HS-27A (cell line): Measurements from ENCODE around the gene ADPRM.
"Not testable (repeated sequence)": the region's sequence is repeated elsewhere in the genome, so short reads cannot be mapped to it uniquely, and the experiment has no call there.

Experiments
- DNase-seq: peaks from one replicate; pipeline ENCODE4 v3.0.0-alpha.2; 2012; ENCODE audit warnings: low read depth, missing footprints

Gene ADPRM

GRCh38 chr17:10699856-10700255, 2.5 kb downstream of the ADPRM start:
- no peak for DNase-seq

GRCh38 chr17:10702574-10702973, 5.2 kb downstream of the ADPRM start:
- DNase-seq = no peak

- no peak for DNase-seq
Measured at GRCh38 chr17:10705727-10706126, 8.3 kb downstream of the ADPRM start.

- DNase-seq = no peak
Measured at GRCh38 chr17:10713318-10713717, 15.9 kb downstream of the ADPRM start.

- no peak for DNase-seq
Measured at GRCh38 chr17:10716218-10716617, 18.8 kb downstream of the ADPRM start.

GRCh38 chr17:10718547-10718946, 21.2 kb downstream of the ADPRM start:
- no peak for DNase-seq

GRCh38 chr17:10724546-10725195, 27.3 kb downstream of the ADPRM start:
- DNase-seq = no peak

- DNase-seq = no peak
Measured at GRCh38 chr17:10725262-10725661, 27.9 kb downstream of the ADPRM start.

- DNase-seq = no peak
Measured at GRCh38 chr17:10726196-10726595, 28.8 kb downstream of the ADPRM start.

GRCh38 chr17:10727192-10727591, 29.8 kb downstream of the ADPRM start:
- no peak for DNase-seq

- DNase-seq = no peak
Measured at GRCh38 chr17:10728331-10728892, 31.0 kb downstream of the ADPRM start.

GRCh38 chr17:10729334-10730193, 32.2 kb downstream of the ADPRM start, which contains the start of gene TMEM220:
Gene TMEM220 (minus strand): TSS chr17:10730023. CDS start chr17:10729851, 172 bp downstream.
- DNase-seq = no peak

- DNase-seq = not testable (repeated sequence)
Measured at GRCh38 chr17:10730247-10730646, 32.9 kb downstream of the ADPRM start.

- no peak for DNase-seq
Measured at GRCh38 chr17:10731408-10731879, 34.0 kb downstream of the ADPRM start.

GRCh38 chr17:10732121-10732520, 34.7 kb downstream of the ADPRM start:
- DNase-seq = not testable (repeated sequence)

GRCh38 chr17:10733666-10734065, 36.3 kb downstream of the ADPRM start:
- DNase-seq = no peak

- DNase-seq = no peak
Measured at GRCh38 chr17:10735251-10735650, 37.9 kb downstream of the ADPRM start.

- no peak for DNase-seq
Measured at GRCh38 chr17:10735821-10736220, 38.4 kb downstream of the ADPRM start.

- no peak for DNase-seq
Measured at GRCh38 chr17:10737168-10737622, 39.8 kb downstream of the ADPRM start.

- DNase-seq = no peak
Measured at GRCh38 chr17:10737736-10738135, 40.3 kb downstream of the ADPRM start.

GRCh38 chr17:10738521-10739258, 41.3 kb downstream of the ADPRM start:
- DNase-seq = no peak

GRCh38 chr17:10739386-10739785, 42.0 kb downstream of the ADPRM start:
- DNase-seq = no peak
